ENCODE results near the gene PRR5L.

- TF ChIP-seq, protein P1, sequence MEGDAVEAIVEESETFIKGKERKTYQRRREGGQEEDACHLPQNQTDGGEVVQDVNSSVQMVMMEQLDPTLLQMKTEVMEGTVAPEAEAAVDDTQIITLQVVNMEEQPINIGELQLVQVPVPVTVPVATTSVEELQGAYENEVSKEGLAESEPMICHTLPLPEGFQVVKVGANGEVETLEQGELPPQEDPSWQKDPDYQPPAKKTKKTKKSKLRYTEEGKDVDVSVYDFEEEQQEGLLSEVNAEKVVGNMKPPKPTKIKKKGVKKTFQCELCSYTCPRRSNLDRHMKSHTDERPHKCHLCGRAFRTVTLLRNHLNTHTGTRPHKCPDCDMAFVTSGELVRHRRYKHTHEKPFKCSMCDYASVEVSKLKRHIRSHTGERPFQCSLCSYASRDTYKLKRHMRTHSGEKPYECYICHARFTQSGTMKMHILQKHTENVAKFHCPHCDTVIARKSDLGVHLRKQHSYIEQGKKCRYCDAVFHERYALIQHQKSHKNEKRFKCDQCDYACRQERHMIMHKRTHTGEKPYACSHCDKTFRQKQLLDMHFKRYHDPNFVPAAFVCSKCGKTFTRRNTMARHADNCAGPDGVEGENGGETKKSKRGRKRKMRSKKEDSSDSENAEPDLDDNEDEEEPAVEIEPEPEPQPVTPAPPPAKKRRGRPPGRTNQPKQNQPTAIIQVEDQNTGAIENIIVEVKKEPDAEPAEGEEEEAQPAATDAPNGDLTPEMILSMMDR (IDR thresholded peaks at IDR 0.05; ENCODE audit: insufficient read depth, low read length, poor library complexity, severe bottlenecking) = no peak
- TF ChIP-seq EZH2phosphoT487 (conservative IDR thresholded peaks at IDR 0.05; ENCODE audit: low read length) = no peak
These were observed 174.1 kb downstream of the PRR5L start for GRCh38 chr11:36469881-36470802.

All from SU-DHL-6 (cell line).